Endodermal cell (in vitro differentiated cells): Measurements from ENCODE around the gene PPP5C. TPM values are rescaled to one million over a fixed set of nuclear protein-coding genes. Genes with fewer than 3 reads are reported as not detected.

Experiments
- DNase-seq: peaks from one replicate; pipeline ENCODE4 v3.0.0-alpha.2; 2017
- H3K27ac ChIP-seq: 2 replicates; pipeline ENCODE4 v1.5.1; 2013; ENCODE audit warnings: mild to moderate bottlenecking, low read depth, low read length, moderate library complexity
- H3K27me3 ChIP-seq: 2 replicates; pipeline ENCODE4 v1.6.1; 2013; ENCODE audit warnings: mild to moderate bottlenecking, low read length, moderate library complexity; ENCODE audit not compliant: insufficient read depth, control insufficient read depth, poor library complexity, severe bottlenecking
- H3K36me3 ChIP-seq: 2 replicates; pipeline ENCODE4 v1.7.0; 2013; ENCODE audit warnings: mild to moderate bottlenecking, low read length, moderate library complexity; ENCODE audit not compliant: control insufficient read depth, insufficient read depth
- H3K4me1 ChIP-seq: one replicate; pipeline ENCODE4 v1.7.0; 2013; ENCODE audit warnings: low read length; ENCODE audit not compliant: control insufficient read depth, insufficient read depth
- H3K4me3 ChIP-seq: 2 replicates; pipeline ENCODE4 v1.5.1; 2013; ENCODE audit warnings: mild to moderate bottlenecking, low read length, moderate library complexity
- H3K9ac ChIP-seq: 2 replicates; pipeline ENCODE4 v1.6.1; 2013; ENCODE audit warnings: mild to moderate bottlenecking, low read length, moderate library complexity; ENCODE audit not compliant: poor library complexity, severe bottlenecking; ENCODE audit errors: extremely low read depth
- H3K9me3 ChIP-seq: 2 replicates; pipeline ENCODE4 v1.6.1; 2013; ENCODE audit warnings: mild to moderate bottlenecking, low read length, moderate library complexity; ENCODE audit not compliant: control insufficient read depth
- H3K27ac Mint-ChIP-seq: 2 replicates; pipeline ENCODE4 v1.8.0; 2020; ENCODE audit warnings: mixed read lengths
- H3K27me3 Mint-ChIP-seq: 2 replicates; pipeline ENCODE4 v1.8.0; 2021; ENCODE audit warnings: mild to moderate bottlenecking, mixed read lengths; ENCODE audit not compliant: insufficient read depth
- H3K36me3 Mint-ChIP-seq: 2 replicates; pipeline ENCODE4 v1.8.0; 2020; ENCODE audit warnings: low read depth, mixed read lengths
- H3K4me1 Mint-ChIP-seq: 2 replicates; pipeline ENCODE4 v1.8.0; 2020; ENCODE audit warnings: mixed read lengths
- H3K4me3 Mint-ChIP-seq: 2 replicates; pipeline ENCODE4 v1.8.0; 2020; ENCODE audit warnings: mild to moderate bottlenecking, moderate library complexity, mixed read lengths
- H3K9me3 Mint-ChIP-seq: 2 replicates; pipeline ENCODE4 v1.8.0; 2020; ENCODE audit warnings: mild to moderate bottlenecking, mixed read lengths
- WGBS, 2 experiments: methylation state at CpG; one replicate each; pipeline versions ENCODE4 v1.1.5 to v1.1.7; 2013; ENCODE audit warnings: missing lambda C conversion rate in 2 of 2, mixed read lengths in 1 of 2; ENCODE audit not compliant: insufficient coverage in 1 of 2, insufficient read length in 1 of 2; 5-methylcytosine and 5-hydroxymethylcytosine counted together
- total RNA-seq, 2 donors: library from RNA; stranded (reverse); fragmentation: NEBNext Ultra II Directional in 1 of 2; extraction: Animal tissue kit (Norgen Biotek cat#: 25700) in 1 of 2; gene quantifications; 2 replicates in 1 of 2; 3 replicates in 1 of 2; pipeline ENCODE4 v1.2.1, GENCODE V29; 2021
- TF ChIP-seq, protein P1 (sequence below): fragments of 200-600 bp; sonication (generic); conservative IDR thresholded peaks from 2 replicates; pipeline ENCODE4 v1.5.0; 2021; ENCODE audit warnings: antibody characterized with exemption, mild to moderate bottlenecking

PPP5C gene
- total RNA-seq, 2 donors from 2014 or later, result 101 to 112 TPM

- 32 to 37% methylated on average over 6 of the region's 6 CpGs for WGBS, 2 experiments
- Histone ChIP-seq H3K27me3 (no peaks in the 10 kb centered on the region), H3K9me3 (no peaks in the 10 kb centered on the region), H3K36me3 (peaks cover 17% of the 10 kb centered on the region), H3K4me1 (peaks cover 6% of the 10 kb centered on the region), H3K4me3 (no peak overlapping the region), H3K9ac (no peak overlapping the region), H3K27ac (no peak overlapping the region)
- peaks cover 31% of the 10 kb centered on the region for H3K4me1 Mint-ChIP-seq
- H3K4me3 Mint-ChIP-seq, result no peak overlapping the region
- peaks cover 14% of the 10 kb centered on the region for H3K36me3 Mint-ChIP-seq
- TF ChIP-seq, protein P1, sequence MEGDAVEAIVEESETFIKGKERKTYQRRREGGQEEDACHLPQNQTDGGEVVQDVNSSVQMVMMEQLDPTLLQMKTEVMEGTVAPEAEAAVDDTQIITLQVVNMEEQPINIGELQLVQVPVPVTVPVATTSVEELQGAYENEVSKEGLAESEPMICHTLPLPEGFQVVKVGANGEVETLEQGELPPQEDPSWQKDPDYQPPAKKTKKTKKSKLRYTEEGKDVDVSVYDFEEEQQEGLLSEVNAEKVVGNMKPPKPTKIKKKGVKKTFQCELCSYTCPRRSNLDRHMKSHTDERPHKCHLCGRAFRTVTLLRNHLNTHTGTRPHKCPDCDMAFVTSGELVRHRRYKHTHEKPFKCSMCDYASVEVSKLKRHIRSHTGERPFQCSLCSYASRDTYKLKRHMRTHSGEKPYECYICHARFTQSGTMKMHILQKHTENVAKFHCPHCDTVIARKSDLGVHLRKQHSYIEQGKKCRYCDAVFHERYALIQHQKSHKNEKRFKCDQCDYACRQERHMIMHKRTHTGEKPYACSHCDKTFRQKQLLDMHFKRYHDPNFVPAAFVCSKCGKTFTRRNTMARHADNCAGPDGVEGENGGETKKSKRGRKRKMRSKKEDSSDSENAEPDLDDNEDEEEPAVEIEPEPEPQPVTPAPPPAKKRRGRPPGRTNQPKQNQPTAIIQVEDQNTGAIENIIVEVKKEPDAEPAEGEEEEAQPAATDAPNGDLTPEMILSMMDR, result no peak
- peak; percentile 48 for DNase-seq
- H3K27ac Mint-ChIP-seq, result no peak overlapping the region
- H3K27me3 Mint-ChIP-seq, result peaks cover 24% of the 10 kb centered on the region
- H3K9me3 Mint-ChIP-seq, result no peaks in the 10 kb centered on the region
Observed at GRCh38 chr19:46406976-46407375, 60.1 kb downstream of the PPP5C start.

GRCh38 chr19:46407856-46408663 lies 61.2 kb downstream of the PPP5C start:
- Histone ChIP-seq H3K9ac (peak overlapping the region; percentile 15), H3K27me3 (no peaks in the 10 kb centered on the region), H3K9me3 (no peaks in the 10 kb centered on the region), H3K4me1 (peaks cover 6% of the 10 kb centered on the region), H3K4me3 (peak overlapping the region; percentile 70), H3K36me3 (peaks cover 17% of the 10 kb centered on the region), H3K27ac (peak overlapping the region; percentile 73)
- peaks cover 22% of the 10 kb centered on the region for H3K27me3 Mint-ChIP-seq
- no peaks in the 10 kb centered on the region for H3K9me3 Mint-ChIP-seq
- peak; percentile 49 for DNase-seq
- H3K4me3 Mint-ChIP-seq, result peak overlapping the region; percentile 62
- H3K36me3 Mint-ChIP-seq, result peaks cover 14% of the 10 kb centered on the region
- TF ChIP-seq, protein P1, result no peak
- WGBS, 2 experiments, result 59 to 71% methylated on average over 13 to 23 of the region's 23 CpGs
- peaks cover 31% of the 10 kb centered on the region for H3K4me1 Mint-ChIP-seq
- H3K27ac Mint-ChIP-seq, result peak overlapping the region; percentile 86

DNA sequence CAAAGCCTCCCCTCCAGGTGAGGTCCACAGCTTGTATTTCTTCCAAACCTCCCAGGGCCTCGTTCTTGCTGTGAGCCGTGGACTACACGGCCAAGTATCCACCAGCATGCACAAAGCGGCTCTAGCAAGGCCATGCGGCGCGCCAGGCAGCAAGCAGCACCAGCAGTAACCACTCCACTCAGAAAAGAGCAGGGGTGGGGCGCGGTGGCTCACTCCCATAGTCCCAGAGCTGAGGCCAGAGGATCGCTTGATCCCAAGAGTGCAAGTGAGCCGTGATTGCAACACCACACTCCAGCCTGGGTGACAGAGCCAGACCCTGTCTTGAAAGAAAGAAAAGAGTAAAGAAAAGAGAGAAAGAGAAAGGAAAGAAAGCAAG lies 61.8 kb downstream of the PPP5C start:
- H3K4me1 ChIP-seq, result peaks cover 6% of the 10 kb centered on the region
- DNase-seq, result peak; percentile 75
- TF ChIP-seq, protein P1, result no peak
- peak overlapping the region; percentile 15 for H3K9ac ChIP-seq
- Mint-ChIP-seq H3K27ac (peak overlapping the region; percentile 86), H3K9me3 (no peaks in the 10 kb centered on the region), H3K4me3 (peak overlapping the region; percentile 62), H3K36me3 (peaks cover 14% of the 10 kb centered on the region), H3K27me3 (peaks cover 22% of the 10 kb centered on the region), H3K4me1 (peaks cover 31% of the 10 kb centered on the region)
- H3K4me3 ChIP-seq, result peak overlapping the region; percentile 70
- peaks cover 17% of the 10 kb centered on the region for H3K36me3 ChIP-seq
- WGBS, 2 experiments, result 13 to 21% methylated on average over 8 to 11 of the region's 11 CpGs
- no peaks in the 10 kb centered on the region for H3K9me3 ChIP-seq
- peak overlapping the region; percentile 73 for H3K27ac ChIP-seq
- no peaks in the 10 kb centered on the region for H3K27me3 ChIP-seq
